GM19324 (cell line): ENCODE results near the gene ZMAT3.
"Not testable (repeated sequence)": the region's sequence is repeated elsewhere in the genome, so short reads cannot be mapped to it uniquely, and the experiment has no call there.

ENCODE experiments used
- ATAC-seq: cut with Tn5 transposase; IDR thresholded peaks from one replicate; pipeline ENCODE4 v1.9.1; 2021; ENCODE audit warnings: mild to moderate bottlenecking, moderate library complexity; ENCODE audit not compliant: unreplicated experiment, low FRiP score

The ZMAT3 gene

GRCh38 chr3:179069762-179070390, 1.7 kb downstream of the ZMAT3 start:
- no peak for ATAC-seq

- ATAC-seq: no peak
These were observed 2.7 kb downstream of the ZMAT3 start for GRCh38 chr3:179068779-179069530.

- ATAC-seq: no peak
These were observed 3.8 kb downstream of the ZMAT3 start for GRCh38 chr3:179067839-179068238.

- no peak for ATAC-seq
These were observed 4.3 kb downstream of the ZMAT3 start for GRCh38 chr3:179067291-179067690.

- no peak for ATAC-seq
These were observed 7.6 kb downstream of the ZMAT3 start for GRCh38 chr3:179063945-179064560.

- no peak for ATAC-seq
These were observed 15.3 kb downstream of the ZMAT3 start for GRCh38 chr3:179056326-179056725.

GRCh38 chr3:179054565-179054964, 17.0 kb downstream of the ZMAT3 start:
- not testable (repeated sequence) for ATAC-seq

GRCh38 chr3:179046497-179047353, 24.9 kb downstream of the ZMAT3 start:
- peak; percentile 88 for ATAC-seq

- ATAC-seq: peak; percentile 70
These were observed 25.7 kb downstream of the ZMAT3 start for GRCh38 chr3:179045719-179046402.

- ATAC-seq: not testable (repeated sequence)
These were observed 32.7 kb downstream of the ZMAT3 start for GRCh38 chr3:179038899-179039251.

- ATAC-seq: no peak
These were observed 33.3 kb downstream of the ZMAT3 start for GRCh38 chr3:179038216-179038898.

- ATAC-seq: no peak
These were observed 34.3 kb downstream of the ZMAT3 start for GRCh38 chr3:179037351-179037750.

- ATAC-seq: no peak
These were observed 34.8 kb downstream of the ZMAT3 start for GRCh38 chr3:179036626-179037300.

GRCh38 chr3:179036226-179036625, 35.4 kb downstream of the ZMAT3 start:
- no peak for ATAC-seq

- no peak for ATAC-seq
These were observed 36.4 kb downstream of the ZMAT3 start for GRCh38 chr3:179035232-179035631.

- not testable (repeated sequence) for ATAC-seq
These were observed 38.3 kb downstream of the ZMAT3 start for GRCh38 chr3:179033304-179033657.

- not testable (repeated sequence) for ATAC-seq
These were observed 38.9 kb downstream of the ZMAT3 start for GRCh38 chr3:179032454-179033303.

GRCh38 chr3:179029096-179029495, 42.5 kb downstream of the ZMAT3 start:
- no peak for ATAC-seq
